RKO (cell line): ENCODE measurements around the gene PCYOX1L.

Experiments
- DNase-seq: peaks from one replicate; pipeline ENCODE4 v3.0.0-alpha.2; 2016; ENCODE audit warnings: low spot score

PCYOX1L gene

DNA sequence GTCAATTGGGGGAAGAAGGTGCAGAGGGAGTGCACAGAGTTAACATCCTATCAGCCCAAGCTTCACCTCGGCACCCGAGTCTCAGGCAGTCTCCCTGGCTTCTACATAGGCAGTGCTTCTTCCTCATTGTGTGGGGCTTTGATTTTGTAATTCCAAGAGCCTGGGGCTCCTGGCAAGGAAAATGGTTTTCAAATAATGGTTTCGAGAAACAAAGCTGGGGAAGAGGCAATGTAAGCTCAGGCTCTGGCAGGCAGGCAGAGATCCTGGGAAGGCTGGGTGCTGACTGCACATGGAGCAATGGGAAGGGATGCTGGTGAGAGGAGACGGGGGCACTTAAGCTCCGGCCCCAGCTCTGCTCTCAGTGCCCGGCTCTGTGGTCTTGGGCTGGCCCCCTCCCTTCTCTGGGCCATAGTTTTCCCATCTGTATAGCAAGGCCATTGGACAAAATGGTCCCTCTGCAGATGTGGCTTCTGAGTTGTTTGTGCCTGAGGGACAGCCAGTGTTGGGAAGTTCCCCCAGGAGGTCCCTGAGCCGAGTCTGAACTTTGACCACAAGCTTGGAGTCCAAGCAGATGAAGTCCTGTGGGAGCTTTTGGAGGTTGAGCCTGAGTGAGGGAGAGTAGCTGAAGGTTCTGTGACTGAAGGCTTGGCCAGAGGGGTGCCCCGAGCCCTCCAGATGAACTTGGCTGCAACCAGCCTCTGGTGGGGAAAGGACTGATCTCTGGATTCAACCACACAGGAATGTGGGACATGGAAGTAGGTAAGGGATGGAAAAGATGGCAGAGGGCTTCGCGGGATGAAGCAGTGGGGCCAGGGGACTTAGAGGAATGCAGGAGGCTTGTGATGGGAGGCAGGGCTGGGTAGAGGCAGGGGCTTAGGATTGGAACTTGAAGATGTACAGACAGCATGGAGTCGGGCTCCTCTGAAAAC is 49.7 kb downstream of the PCYOX1L start:
- no peak for DNase-seq

DNA sequence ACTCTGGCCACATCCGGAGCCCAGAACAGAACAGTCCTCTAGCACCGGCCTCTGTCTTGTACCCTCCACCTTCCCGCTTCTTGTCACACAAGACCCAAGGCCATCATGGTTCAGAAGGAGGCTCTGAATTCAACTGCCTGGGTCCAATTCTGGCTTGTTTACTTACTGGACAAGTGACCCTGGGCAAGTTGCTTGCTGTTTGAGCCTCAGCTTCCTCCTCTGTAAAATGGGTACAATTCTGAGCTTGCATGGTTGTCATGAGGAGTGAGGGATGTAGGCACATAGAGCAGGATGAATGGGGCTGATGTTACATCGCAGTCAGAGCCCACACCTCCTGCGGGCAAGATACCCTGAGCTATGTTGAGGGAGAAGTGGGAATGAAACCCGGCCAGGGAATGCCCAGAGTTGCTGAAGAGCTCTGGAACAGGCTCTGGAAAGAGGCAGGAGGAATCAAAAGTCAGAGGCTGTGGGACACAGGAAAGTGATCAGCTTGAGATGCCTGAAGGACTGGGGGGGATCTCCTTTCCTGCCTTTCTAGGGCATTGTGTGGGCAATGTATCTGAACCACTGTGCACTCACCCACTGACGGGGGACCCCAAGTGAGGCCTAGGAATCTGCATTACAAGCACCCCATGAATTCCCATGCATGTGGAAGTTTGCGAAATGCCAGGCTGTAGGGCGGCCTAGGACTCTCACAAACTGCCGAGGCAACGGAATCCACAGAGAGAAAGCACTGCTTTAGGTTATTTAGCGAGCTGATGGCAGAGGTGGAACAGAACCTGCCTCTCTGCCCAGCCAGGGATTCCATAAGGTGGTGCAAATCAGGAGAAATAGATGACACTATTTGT is 50.6 kb downstream of the PCYOX1L start:
- DNase-seq = no peak

DNA sequence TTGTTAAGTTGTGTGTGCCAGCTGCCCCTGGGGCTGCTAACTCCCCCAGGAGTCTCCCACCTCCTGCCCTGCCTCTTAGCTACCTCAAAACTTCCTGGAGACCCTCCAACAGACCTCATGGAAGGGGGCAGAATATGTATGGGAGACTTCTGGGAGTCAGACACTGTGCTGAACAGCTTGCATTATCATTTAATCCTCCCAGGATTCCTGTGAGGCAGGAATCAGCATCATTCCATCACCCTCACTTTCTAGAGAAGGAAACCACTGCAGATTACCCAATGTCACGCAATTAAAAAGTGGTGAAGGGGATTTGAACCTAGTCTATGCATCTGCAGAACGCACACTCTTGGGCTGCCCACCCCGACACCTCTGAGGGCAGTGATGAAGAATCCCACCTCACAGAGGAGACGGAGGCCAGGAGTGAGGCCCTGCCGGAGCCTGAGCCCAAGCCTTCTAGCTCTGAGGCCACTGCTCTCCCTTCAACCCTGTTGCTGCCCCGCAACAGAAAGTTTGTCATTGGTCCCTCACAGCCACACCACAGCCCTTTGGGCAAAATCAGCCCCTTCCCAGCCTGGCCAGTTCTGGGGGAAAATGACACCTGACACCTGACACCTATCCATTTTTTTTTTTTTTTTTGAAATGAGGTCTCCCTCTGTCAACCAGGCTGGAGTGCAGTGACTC is 51.6 kb downstream of the PCYOX1L start:
- no peak for DNase-seq

DNA sequence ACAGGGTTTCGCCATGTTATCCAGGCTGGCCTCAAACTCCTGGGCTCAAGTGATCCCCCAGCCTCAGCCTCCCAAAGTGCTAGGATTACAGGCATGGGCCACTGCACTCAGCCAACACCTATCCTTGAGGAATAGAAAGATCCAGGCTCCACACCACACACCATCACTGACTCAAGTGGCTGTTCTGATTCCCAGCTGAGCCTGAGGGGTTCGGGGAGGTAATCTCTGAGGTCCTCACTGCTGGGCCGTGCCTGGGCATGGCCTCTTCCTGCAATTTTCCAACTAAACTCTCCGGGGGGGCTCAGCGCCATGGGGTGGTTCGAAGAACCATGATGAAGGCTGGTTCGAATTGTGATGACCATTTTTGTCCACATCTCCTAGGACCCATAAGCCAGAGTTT is 52.2 kb downstream of the PCYOX1L start:
- no peak for DNase-seq

DNA sequence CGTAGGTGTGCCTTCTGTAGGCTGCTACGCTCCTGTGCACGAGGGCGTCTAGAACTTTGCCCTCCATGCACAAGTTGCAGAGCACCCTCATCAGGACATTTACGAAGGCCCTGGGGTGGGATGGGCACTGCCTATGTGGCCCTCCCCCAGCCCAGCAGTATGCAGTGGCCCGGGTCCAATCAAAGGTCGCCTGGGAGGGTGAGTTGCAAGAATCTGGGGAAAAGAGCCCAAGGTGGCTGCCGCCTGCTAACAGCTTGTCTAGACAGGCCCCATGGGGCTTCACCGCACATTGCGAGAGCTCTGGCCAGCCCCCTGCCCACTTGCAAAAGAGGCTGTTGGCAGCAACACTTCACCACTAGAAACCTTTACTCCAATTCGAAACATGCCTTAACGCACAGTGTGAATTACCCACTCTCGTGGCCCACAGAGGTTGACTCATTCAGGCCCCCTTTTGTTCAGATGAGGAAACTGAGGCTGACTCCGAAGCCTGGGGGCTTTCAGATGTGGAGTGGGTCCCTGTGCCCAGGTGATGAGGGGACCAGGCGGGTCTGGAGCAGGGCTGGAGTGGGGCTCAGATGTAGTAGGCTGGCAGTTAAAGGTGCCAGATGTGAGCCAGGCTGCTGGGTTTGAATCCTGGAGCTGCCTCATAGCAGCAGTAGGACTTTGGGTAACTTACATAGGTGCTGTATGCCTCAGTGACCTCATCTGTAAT is 53.0 kb downstream of the PCYOX1L start:
- DNase-seq = no peak

DNA sequence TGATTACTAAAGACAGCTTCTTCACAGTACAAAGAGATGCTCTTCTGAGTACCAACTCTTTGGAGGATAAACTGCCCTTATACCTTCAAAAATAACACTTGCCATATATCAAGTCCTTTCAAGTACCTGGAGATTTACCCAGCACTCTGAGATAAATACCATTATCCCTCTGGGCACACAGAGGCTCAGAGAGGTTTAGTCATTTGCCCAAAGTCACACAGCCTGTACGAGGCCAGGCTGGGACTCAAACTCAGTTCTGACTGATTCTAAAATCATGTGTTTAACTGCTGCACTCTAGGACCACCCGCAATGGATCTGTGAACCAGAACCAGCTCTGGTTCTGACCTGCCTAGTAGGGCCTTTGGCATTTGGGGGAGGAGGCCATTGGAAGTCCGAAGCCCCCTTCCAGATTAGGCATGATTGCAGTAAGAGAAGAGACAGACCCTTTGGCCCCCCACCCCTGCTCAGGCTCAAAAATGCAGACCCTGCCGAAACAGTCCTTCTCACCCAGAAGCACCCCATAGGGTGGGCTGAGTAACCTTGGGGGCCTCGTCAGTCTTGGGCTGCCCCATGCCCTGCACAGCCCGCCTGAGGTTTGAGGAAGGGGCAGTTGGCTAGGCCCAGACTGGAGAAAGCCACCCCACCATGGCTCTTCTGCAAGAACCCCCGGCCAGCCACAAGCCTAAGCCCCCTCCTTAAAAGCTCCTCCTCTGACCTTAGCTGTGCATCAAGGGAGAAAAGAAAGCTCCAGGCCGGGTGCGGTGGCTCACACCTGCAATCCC is 54.1 kb downstream of the PCYOX1L start:
- DNase-seq = no peak

DNA sequence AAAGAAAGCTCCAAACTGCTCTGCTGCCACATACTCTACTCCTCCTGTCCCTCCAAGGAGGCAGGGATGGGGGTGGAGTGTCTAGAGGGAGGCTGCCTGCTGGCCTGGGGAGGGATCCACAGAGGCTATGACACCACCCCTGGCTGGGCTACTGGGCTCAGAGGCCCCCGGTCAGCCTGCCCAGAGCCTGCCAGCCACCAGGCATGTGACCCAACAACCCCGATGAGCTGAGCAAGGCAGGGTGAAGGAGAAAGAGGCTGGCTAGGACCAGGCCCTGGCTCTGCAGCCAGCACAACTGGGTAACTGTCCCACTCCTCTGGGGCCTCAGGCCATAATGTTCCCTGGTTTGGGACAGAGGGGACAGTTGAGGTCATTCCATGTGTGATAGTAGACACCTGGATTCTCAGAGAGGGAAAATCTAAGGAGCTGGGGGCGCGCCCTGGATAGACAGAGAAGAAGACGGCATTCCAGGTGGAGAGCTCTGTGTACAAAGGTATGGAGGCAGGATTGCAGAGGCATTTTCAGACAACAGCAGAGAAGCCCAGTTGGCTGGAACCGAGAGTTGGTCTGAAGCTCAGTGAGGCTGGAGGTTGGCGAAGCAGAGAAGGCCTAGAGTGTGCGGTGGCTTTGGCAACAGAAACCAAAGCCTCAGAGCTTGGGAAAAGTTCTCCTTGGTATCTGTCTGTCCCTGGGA is 55.1 kb downstream of the PCYOX1L start:
- no peak for DNase-seq

DNA sequence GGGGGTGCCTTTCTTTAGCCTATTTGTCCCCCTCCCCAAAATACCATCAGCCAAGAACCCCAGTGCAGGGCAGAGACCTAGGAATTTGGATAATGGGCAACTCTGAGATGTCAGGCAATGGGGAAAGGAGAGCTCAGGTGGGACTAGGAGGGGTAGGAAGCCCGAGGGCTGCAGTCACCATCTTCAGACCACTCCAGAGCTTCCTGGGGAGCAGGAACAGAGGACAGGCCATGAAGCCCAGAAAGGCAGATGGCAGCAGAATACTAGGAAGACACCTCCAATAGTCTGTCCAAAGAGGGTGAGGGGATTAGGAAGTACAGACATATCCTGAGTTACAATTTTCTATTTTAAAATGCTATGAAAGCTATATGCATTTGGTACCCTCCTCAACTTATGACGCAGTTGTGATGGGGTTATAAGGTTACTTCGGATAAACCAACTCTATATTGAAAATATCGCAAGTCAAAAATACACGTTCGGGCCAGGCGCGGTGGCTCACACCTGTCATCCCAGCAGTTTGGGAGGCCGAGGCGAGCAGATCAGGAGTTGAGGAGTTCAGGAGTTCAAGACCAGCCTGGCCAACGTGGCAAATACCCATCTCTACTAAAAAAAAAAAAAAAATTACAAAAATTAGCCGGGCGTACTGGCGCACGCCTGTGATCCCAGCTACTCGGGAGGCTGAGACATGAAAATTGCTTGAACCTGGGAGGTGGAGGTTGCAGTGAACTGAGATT is 55.8 kb downstream of the PCYOX1L start:
- no peak for DNase-seq

DNA sequence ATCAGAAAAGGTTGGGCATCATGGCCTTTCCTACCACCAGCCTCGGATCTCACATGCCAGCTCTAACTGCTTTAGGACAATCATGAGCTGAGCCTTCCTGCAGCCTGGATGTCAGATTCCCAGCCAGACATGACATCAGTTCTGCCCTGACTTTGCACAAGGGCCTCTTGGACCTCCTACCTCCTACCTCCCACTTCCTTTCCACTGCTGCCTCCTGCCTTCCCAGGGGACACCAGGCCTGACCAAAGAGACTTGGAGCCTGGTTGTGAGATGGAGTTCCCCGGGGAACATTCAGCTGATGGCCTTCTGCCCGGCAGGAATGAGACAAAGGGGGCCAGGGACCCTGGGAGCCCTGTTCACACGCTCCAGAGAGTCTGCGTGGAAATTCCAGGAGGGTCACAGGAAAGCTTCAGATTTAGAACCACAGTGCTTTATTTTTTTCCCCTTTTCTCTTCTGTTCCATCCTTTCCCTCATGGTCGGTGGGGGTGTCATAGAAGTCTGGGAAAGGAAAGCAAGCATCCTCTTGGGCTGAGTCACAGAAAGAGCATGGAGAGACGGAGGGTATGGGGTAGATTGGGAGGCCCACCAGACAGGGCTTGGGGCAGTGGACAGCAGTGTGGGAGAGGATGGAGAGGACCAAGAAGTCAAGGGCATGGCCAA is 56.7 kb downstream of the PCYOX1L start:
- no peak for DNase-seq

DNA sequence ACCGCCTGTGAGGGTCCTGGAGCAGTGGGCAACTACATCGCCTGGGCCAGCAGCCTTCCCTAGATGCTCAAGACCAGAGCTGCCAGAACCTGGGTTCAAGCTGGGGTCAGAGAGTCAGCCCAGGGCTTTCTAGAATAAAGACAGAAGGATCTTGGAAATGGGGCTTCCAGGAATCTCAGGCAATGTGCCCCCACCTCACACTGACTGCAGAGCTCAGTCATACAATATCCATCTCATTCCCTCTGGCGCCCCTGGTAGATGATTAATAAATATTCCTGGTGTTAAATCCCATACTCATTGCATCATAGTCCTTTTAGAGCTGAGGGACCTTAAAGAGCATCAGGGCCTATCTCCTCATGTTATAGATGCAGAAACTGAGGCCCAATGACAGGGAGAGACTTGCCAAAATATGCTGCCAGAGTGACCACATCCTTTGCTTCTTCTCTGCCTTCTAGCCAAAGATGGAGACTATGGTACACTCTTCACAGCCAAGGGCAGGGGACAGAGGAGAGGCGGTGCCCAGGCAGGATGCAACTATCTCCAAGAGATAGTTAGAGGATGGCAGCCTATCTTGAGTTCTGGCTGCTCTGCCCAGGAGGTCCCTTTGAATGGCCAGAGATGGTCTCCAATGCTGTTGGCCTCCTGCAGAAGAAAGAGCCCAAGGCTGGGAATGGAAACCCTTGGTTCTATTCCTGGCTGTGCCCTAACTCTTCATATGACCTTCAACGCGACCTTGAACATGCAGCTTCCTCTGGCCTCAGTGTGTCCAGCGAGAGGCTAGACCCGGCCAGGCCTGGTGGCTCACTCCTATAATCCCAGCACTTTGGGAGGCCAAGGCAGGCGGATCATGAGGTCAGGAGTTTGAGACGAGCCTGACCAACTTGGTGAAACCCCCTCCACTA is 57.5 kb downstream of the PCYOX1L start:
- no peak for DNase-seq

DNA sequence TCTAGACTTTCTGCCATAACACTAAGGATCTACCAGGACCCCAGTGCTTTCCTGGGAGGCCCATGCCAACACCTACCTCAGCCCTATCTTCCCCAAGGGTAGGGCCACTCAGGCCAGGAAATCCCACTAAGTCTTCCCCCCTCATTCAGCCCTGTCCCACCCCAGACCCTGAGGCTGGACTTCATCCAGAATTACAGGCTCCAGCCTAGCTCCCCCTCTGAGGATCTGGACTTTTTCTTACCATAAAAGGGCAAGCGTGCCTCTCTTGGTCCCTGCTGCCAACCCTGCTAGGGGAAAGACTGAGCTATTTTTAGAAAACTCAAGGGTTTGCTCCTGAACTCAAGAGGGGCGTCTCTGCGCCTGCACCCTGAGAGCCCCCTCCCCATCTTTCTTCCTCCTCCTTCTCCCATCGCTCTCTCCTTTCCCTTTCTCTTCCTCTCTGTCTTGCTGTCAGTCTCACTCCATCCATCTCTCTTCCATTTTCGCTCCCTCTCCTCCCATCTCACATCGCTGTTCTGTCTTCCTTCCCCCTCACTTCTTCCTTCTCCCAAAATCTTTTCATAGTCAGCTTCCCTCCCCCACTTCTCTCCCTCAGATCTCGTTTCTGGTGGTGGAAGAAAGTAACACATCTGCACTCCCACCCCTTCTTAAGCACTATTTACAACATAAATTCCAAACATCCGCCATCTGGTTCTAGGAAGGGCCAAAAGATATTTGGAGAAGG is 59.3 kb downstream of the PCYOX1L start:
- DNase-seq = no peak

DNA sequence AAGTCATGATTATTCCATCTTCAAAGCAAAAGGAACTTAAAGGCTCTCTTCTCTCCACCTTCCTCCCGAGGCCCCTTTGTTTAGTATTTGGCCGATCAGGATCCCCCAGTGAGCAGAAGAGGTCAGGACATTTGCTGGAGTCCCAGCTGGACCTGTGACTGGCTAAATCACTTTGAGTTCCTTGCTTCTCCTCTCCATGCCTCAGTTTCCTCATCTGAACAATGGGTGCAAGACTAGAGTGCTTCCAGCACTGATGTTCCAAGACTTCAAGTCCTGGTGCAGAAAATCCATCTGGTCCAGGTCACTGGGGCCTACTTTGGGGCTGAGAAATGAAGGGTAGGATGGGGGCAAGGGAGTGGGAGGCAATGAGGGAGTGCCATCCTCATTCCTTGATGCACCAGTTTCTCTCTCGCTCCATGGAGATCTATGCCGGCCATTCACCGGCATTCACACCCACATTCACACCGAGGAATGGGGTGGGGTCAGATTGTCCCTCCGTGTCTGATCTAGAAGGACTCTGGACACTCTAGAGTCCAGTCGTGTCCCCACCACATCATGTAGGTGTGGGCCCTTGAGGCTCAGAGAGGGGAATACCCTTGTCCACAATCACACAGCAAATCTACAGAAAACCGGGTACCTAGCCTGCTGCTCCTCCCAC is 60.0 kb downstream of the PCYOX1L start:
- DNase-seq = no peak

DNA sequence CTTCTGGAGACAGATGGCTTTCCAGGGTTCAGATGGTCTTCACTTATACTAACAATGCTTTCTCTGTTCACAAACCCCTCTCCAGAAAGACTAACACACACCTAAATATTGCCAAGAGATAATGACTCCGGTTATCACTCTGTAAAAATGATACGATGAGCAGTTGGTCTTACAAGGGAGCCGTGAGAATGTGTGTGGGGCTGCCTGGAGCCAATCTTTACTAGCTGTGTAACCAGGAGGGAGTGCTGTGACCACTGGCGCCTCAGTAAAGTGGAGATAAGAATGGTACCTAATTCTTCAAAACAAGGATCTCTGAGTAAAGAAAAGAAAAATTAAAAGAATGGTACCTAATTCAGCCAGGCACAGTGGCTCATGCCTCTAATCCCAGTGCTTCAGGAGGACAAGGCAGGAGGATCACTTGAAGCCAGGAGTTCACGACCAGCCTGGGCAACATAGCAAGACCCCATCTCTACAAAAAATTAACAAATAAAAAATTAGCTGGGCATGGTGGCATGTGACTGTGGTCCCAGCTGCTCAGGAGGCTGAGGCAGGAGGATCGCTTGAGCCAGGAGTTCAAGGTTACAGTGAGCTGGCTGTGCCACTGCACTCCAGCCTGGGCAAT is 61.2 kb downstream of the PCYOX1L start:
- DNase-seq = no peak
